H1 (cell line): ENCODE results near the gene PLEKHN1. TPM values are rescaled to one million over a fixed set of nuclear protein-coding genes. Genes with fewer than 3 reads are reported as not detected.

Experiments
- CTCF ChIA-PET: fragments of 300-600 bp; sonication (Branson Sonifier 250); formaldehyde crosslinking; loops from one replicate; lab custom pipeline; 2021; ENCODE audit not compliant: partially characterized antibody; lab: Charles Lee
- POLR2A ChIA-PET: fragments of 300-600 bp; sonication (Branson Sonifier 250); formaldehyde crosslinking; loops from one replicate; lab custom pipeline; 2021; ENCODE audit warnings: inconsistent platforms; ENCODE audit not compliant: partially characterized antibody; lab: Charles Lee
- DNase-seq, 2 experiments: peaks; one replicate each; pipeline versions ENCODE4 v3.0.0 to v3.0.0-alpha.2; 2010 to 2022; ENCODE audit warnings: low spot score in 2 of 2, low read depth in 1 of 2, mixed read lengths in 1 of 2
- FAIRE-seq: peaks from 2 replicates; lab custom pipeline; 2011; peaks lifted over from hg19 to GRCh38; lab: Jason Lieb, UNC
- H2AFZ ChIP-seq: 2 replicates; pipeline ENCODE4 v1.8.1; 2012; ENCODE audit warnings: low read length, inconsistent platforms
- H2AK5ac ChIP-seq: 2 replicates; pipeline ENCODE4 v1.6.1; 2013; ENCODE audit warnings: low read depth, low read length
- H2BK120ac ChIP-seq: replicated peaks from 2 replicates; pipeline ENCODE3; 2013; ENCODE audit warnings: low read depth, low read length, inconsistent platforms
- H2BK12ac ChIP-seq: 2 replicates; pipeline ENCODE4 v1.6.1; 2013; ENCODE audit warnings: low read depth, low read length
- H2BK15ac ChIP-seq: 2 replicates; pipeline ENCODE4 v1.6.1; 2013; ENCODE audit warnings: low read length
- H2BK20ac ChIP-seq: 2 replicates; pipeline ENCODE4 v1.6.1; 2013; ENCODE audit warnings: low read length
- H2BK5ac ChIP-seq: 2 replicates; pipeline ENCODE4 v1.6.1; 2013; ENCODE audit warnings: low read depth, low read length
- H3K14ac ChIP-seq: 2 replicates; pipeline ENCODE4 v1.6.1; 2013; ENCODE audit warnings: inconsistent platforms; ENCODE audit not compliant: insufficient read length
- H3K18ac ChIP-seq: 2 replicates; pipeline ENCODE4 v1.6.1; 2013; ENCODE audit warnings: low read length; ENCODE audit errors: extremely low read depth
- H3K23ac ChIP-seq: 2 replicates; pipeline ENCODE4 v1.6.1; 2013; ENCODE audit warnings: inconsistent platforms; ENCODE audit not compliant: insufficient read length
- H3K23me2 ChIP-seq: 2 replicates; pipeline ENCODE4 v1.6.1; 2013; ENCODE audit warnings: low read depth, low read length
- H3K27ac ChIP-seq: 2 replicates; pipeline ENCODE4 v1.6.1; 2011; ENCODE audit warnings: low read depth, low read length, inconsistent platforms
- H3K27me3 ChIP-seq, 4 experiments: replicated peaks in 1 of 4; 1 replicate in 1 of 4; 2 replicates in 3 of 4; pipeline versions ENCODE4 v1.6.1 to v1.8.1; 2011 to 2013; ENCODE audit warnings: low read length in 3 of 4, mild to moderate bottlenecking in 3 of 4, inconsistent platforms in 2 of 4, mixed read lengths in 2 of 4, moderate library complexity in 1 of 4; ENCODE audit not compliant: control insufficient read depth in 3 of 4, insufficient read depth in 3 of 4; ENCODE audit errors: extremely low read depth in 1 of 4
- H3K36me3 ChIP-seq, 4 experiments: 2 replicates each; pipeline versions ENCODE4 v1.6.1 to v1.8.1; 2011 to 2013; ENCODE audit warnings: mild to moderate bottlenecking in 4 of 4, low read length in 3 of 4, moderate library complexity in 2 of 4, control low read depth in 1 of 4, inconsistent platforms in 1 of 4; ENCODE audit not compliant: insufficient read depth in 4 of 4, control insufficient read depth in 2 of 4
- H3K4ac ChIP-seq: replicated peaks from 2 replicates; pipeline ENCODE3; 2013; ENCODE audit warnings: low read length, low read depth, mixed read lengths, inconsistent platforms; ENCODE audit not compliant: insufficient read length
- H3K4me1 ChIP-seq, 4 experiments: replicated peaks in 1 of 4; 1 replicate in 1 of 4; 2 replicates in 3 of 4; pipeline versions ENCODE4 v1.6.1 to v1.8.1; 2011 to 2013; ENCODE audit warnings: low read length in 3 of 4, inconsistent platforms in 2 of 4, mixed read lengths in 1 of 4; ENCODE audit not compliant: insufficient read depth in 4 of 4, control insufficient read depth in 3 of 4
- H3K4me2 ChIP-seq, 2 experiments: 2 replicates each; pipeline versions ENCODE4 v1.6.1 to v1.8.1; 2011 to 2013; ENCODE audit warnings: low read depth in 2 of 2, low read length in 2 of 2, control low read depth in 1 of 2, inconsistent platforms in 1 of 2, mild to moderate bottlenecking in 1 of 2; ENCODE audit not compliant: insufficient read depth in 1 of 2
- H3K4me3 ChIP-seq, 4 experiments: fragments of 200-600, 300-600 bp in 1 of 4; sonication (generic), shearing (Covaris generic), sonication (Bioruptor Twin) in 1 of 4; 2 replicates each; pipeline versions ENCODE4 v1.5.1 to v1.8.1; 2011 to 2016; ENCODE audit warnings: low read length in 4 of 4, low read depth in 3 of 4, control low read depth in 2 of 4, inconsistent platforms in 2 of 4, mild to moderate bottlenecking in 2 of 4, mixed read lengths in 1 of 4, moderate library complexity in 1 of 4; ENCODE audit not compliant: insufficient read depth in 2 of 4; ENCODE audit errors: extremely low read depth in 1 of 4
- H3K56ac ChIP-seq: replicated peaks from 2 replicates; pipeline ENCODE3; 2013; ENCODE audit warnings: low read depth, mild to moderate bottlenecking, mixed read lengths, low read length, inconsistent platforms; ENCODE audit not compliant: insufficient read length
- H3K79me1 ChIP-seq: 2 replicates; pipeline ENCODE4 v1.6.1; 2013; ENCODE audit warnings: low read depth, low read length, control low read depth
- H3K79me2 ChIP-seq, 2 experiments: 2 replicates each; pipeline versions ENCODE4 v1.6.1 to v1.8.1; 2012 to 2013; ENCODE audit warnings: low read length in 2 of 2, mild to moderate bottlenecking in 2 of 2, inconsistent platforms in 1 of 2; ENCODE audit not compliant: insufficient read depth in 2 of 2, control insufficient read depth in 1 of 2
- H3K9ac ChIP-seq, 4 experiments: replicated peaks in 1 of 4; 1 replicate in 1 of 4; 2 replicates in 3 of 4; pipeline versions ENCODE4 v1.6.1 to v1.8.1; 2011 to 2013; ENCODE audit warnings: low read depth in 3 of 4, low read length in 3 of 4, control low read depth in 2 of 4, mild to moderate bottlenecking in 2 of 4, moderate library complexity in 2 of 4, inconsistent platforms in 1 of 4; ENCODE audit errors: extremely low read depth in 1 of 4
- H3K9me3 ChIP-seq, 2 experiments: 2 replicates each; pipeline versions ENCODE4 v1.6.1 to v1.8.1; 2012 to 2013; ENCODE audit warnings: mild to moderate bottlenecking in 2 of 2, moderate library complexity in 2 of 2, control low read depth in 1 of 2, inconsistent platforms in 1 of 2, low read depth in 1 of 2, low read length in 1 of 2, mixed read lengths in 1 of 2; ENCODE audit not compliant: insufficient read depth in 2 of 2
- H4K20me1 ChIP-seq, 2 experiments: replicated peaks in 1 of 2; 2 replicates each; pipeline versions ENCODE3 to v1.8.1; 2011 to 2013; ENCODE audit warnings: inconsistent platforms in 2 of 2, low read length in 2 of 2, mild to moderate bottlenecking in 1 of 2; ENCODE audit not compliant: insufficient read depth in 2 of 2, control insufficient read depth in 1 of 2
- H4K5ac ChIP-seq: 2 replicates; pipeline ENCODE4 v1.6.1; 2013; ENCODE audit warnings: low read length, low read depth, mixed read lengths, inconsistent platforms; ENCODE audit not compliant: insufficient read length
- H4K8ac ChIP-seq: 2 replicates; pipeline ENCODE4 v1.8.0; 2013; ENCODE audit warnings: mild to moderate bottlenecking, moderate library complexity, low read length, inconsistent platforms; ENCODE audit not compliant: insufficient read depth; ENCODE audit errors: extremely low read depth
- H4K91ac ChIP-seq: replicated peaks from 2 replicates; pipeline ENCODE3; 2013; ENCODE audit warnings: low read length, mixed read lengths, inconsistent platforms; ENCODE audit not compliant: insufficient read length
- CTBP2 ChIP-seq: IDR thresholded peaks from 2 replicates; pipeline ENCODE4 v1.7.0; 2011; ENCODE audit warnings: borderline replicate concordance, mild to moderate bottlenecking, moderate library complexity, mixed read lengths, low read length; ENCODE audit not compliant: insufficient read depth, insufficient read length
- CTCF ChIP-seq, 3 experiments: IDR thresholded peaks; 1 replicate in 2 of 3; 2 replicates in 1 of 3; pipeline versions ENCODE4 v1.5.1 to v1.6.1; 2011; ENCODE audit warnings: low read length in 3 of 3, mild to moderate bottlenecking in 3 of 3, inconsistent platforms in 2 of 3, low read depth in 1 of 3, moderate library complexity in 1 of 3; ENCODE audit not compliant: insufficient read depth in 1 of 3; ENCODE audit errors: control extremely low read depth in 1 of 3
- EP300 ChIP-seq, 2 experiments: IDR thresholded peaks; 1 replicate in 1 of 2; 2 replicates in 1 of 2; pipeline ENCODE4 v1.6.1; 2011 to 2012; ENCODE audit warnings: low read depth in 2 of 2, low read length in 2 of 2, mild to moderate bottlenecking in 2 of 2, borderline replicate concordance in 1 of 2, inconsistent platforms in 1 of 2, moderate library complexity in 1 of 2
- KDM4A ChIP-seq: IDR thresholded peaks from one replicate; pipeline ENCODE4 v1.7.1; 2012; ENCODE audit warnings: low read depth, mild to moderate bottlenecking, moderate library complexity, low read length, inconsistent platforms; ENCODE audit not compliant: severe bottlenecking
- KDM5A ChIP-seq: fragments of 200-600 bp; IDR thresholded peaks from 2 replicates; pipeline ENCODE4 v1.7.1; 2012; ENCODE audit warnings: mild to moderate bottlenecking, low read length, inconsistent platforms, mixed read lengths
- SAP30 ChIP-seq: fragments of 300-600 bp; sonication (generic); IDR thresholded peaks from 2 replicates; pipeline ENCODE4 v1.7.1; 2012; ENCODE audit warnings: low read length, moderate library complexity, mild to moderate bottlenecking, inconsistent platforms; ENCODE audit not compliant: insufficient read depth, insufficient replicate concordance
- SIX5 ChIP-seq: IDR thresholded peaks from 2 replicates; pipeline ENCODE4 v1.6.1; 2011; ENCODE audit warnings: mild to moderate bottlenecking, low read depth, low read length
- TBP ChIP-seq: IDR thresholded peaks from 2 replicates; pipeline ENCODE4 v1.6.1; 2011; ENCODE audit warnings: low read depth, low read length, improper control_type of control experiment
- WGBS, 2 experiments: shearing (Covaris generic) in 1 of 2; methylation state at CpG; one replicate each; pipeline versions ENCODE4 v1.1.6 to v1.1.7; 2013 to 2015; ENCODE audit warnings: low lambda C conversion rate in 2 of 2, mixed read lengths in 2 of 2, inconsistent platforms in 1 of 2, low coverage in 1 of 2, missing lambda C conversion rate in 1 of 2; ENCODE audit not compliant: insufficient replicate concordance in 2 of 2, insufficient coverage in 1 of 2, insufficient read length in 1 of 2; ENCODE audit errors: extremely low coverage in 1 of 2, missing lambda C conversion rate in 1 of 2; 5-methylcytosine and 5-hydroxymethylcytosine counted together
- polyA plus RNA-seq, 7 experiments: library from polyadenylated mRNA; depleted of rRNA in 3 of 7; stranded (reverse) in 5 of 7; unstranded in 2 of 7; fragments of >200 nt in 5 of 7; fragments of 200-250 nt in 2 of 7; gene quantifications; 1 replicate in 5 of 7; 2 replicates in 1 of 7; 4 replicates in 1 of 7; pipeline versions ENCODE4 v1.2.1 to v1.2.3, GENCODE V29; 2011 to 2013; ENCODE audit warnings: missing spikeins in 2 of 7, mixed read lengths in 2 of 7
- total RNA-seq: library from RNA; stranded (reverse); fragmentation: NEBNext Ultra II Directional; extraction: Animal tissue kit (Norgen Biotek cat#: 25700); gene quantifications from 2 replicates; pipeline ENCODE4 v1.2.1, GENCODE V29; 2021
- TF ChIP-seq, protein P1 (sequence below): IDR thresholded peaks from 2 replicates; pipeline ENCODE4 v1.6.1; 2012; ENCODE audit warnings: low read length, inconsistent platforms

Gene PLEKHN1
- total and polyA plus RNA-seq, 2 of the 8 experiments (the other 6 are each of a cell fraction or from before 2014, with no cell fraction given): 0.39 to 1.5 TPM

- H2BK12ac ChIP-seq: no peak overlapping the region
- H3K4me1 ChIP-seq: no peaks in the 10 kb centered on the region
- no peak overlapping the region for H3K56ac ChIP-seq
- no peak overlapping the region for H3K4me2 ChIP-seq
- no peak overlapping the region for H2BK120ac ChIP-seq
- H3K79me2 ChIP-seq: no peaks in the 10 kb centered on the region
- peaks cover 0 to 3% of the 10 kb centered on the region in 2 experiments for H4K20me1 ChIP-seq
- H2BK20ac ChIP-seq: no peak overlapping the region
- ChIA-PET POLR2A (no interaction called here), CTCF (interaction anchor here (1.0 to 7.7 kb wide), 3 partner anchors 10 to 72 kb away, joined by 4 to 86 read pairs (median 5); partner anchors contain the start of gene PERM1)
- TF ChIP-seq KDM4A: no peak
- no peak for TF ChIP-seq KDM5A
- no peak for TF ChIP-seq CTCF (IDR thresholded peaks at IDR 0.05; ENCODE audit: control extremely low read depth in 1 of 3, insufficient read depth in 1 of 3, low read depth in 1 of 3, low read length in 3 of 3)
- TF ChIP-seq SAP30: no peak
- no peak for TF ChIP-seq SIX5
- no peak for TF ChIP-seq EP300 (IDR thresholded peaks at IDR 0.05; ENCODE audit: borderline replicate concordance in 1 of 2, low read depth in 2 of 2, low read length in 2 of 2)
- no peak for TF ChIP-seq CTBP2
- TF ChIP-seq, protein P1, sequence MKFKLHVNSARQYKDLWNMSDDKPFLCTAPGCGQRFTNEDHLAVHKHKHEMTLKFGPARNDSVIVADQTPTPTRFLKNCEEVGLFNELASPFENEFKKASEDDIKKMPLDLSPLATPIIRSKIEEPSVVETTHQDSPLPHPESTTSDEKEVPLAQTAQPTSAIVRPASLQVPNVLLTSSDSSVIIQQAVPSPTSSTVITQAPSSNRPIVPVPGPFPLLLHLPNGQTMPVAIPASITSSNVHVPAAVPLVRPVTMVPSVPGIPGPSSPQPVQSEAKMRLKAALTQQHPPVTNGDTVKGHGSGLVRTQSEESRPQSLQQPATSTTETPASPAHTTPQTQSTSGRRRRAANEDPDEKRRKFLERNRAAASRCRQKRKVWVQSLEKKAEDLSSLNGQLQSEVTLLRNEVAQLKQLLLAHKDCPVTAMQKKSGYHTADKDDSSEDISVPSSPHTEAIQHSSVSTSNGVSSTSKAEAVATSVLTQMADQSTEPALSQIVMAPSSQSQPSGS: no peak
- TF ChIP-seq TBP: no peak
- H4K8ac ChIP-seq: no peak overlapping the region
- H3K23ac ChIP-seq: no peak overlapping the region
- no peak overlapping the region for H4K5ac ChIP-seq
- no peak overlapping the region for H2AK5ac ChIP-seq
- peaks cover 4% of the 10 kb centered on the region; the same call in 1 of the 2 replicates for H3K23me2 ChIP-seq
- WGBS, 2 experiments: 96% methylated on average over 10 of the region's 10 CpGs; no CpG with 5 or more reads in 1 of the 2 experiments
- H3K27ac ChIP-seq: no peak overlapping the region
- no peaks in the 10 kb centered on the region for H3K9me3 ChIP-seq
- no peak overlapping the region for H2BK5ac ChIP-seq
- FAIRE-seq: no peak
- H3K4ac ChIP-seq: no peak overlapping the region
- H3K14ac ChIP-seq: no peak overlapping the region
- no peak overlapping the region for H3K9ac ChIP-seq
- no peak overlapping the region for H3K18ac ChIP-seq
- peaks cover 4 to 41% (median 30%) of the 10 kb centered on the region in 4 experiments for H3K27me3 ChIP-seq
- no peak overlapping the region for H3K4me3 ChIP-seq
- no peak overlapping the region for H4K91ac ChIP-seq
- no peak for DNase-seq
- H2AFZ ChIP-seq: no peak overlapping the region
- H3K36me3 ChIP-seq: no peaks in the 10 kb centered on the region
- no peaks in the 10 kb centered on the region for H3K79me1 ChIP-seq
- no peak overlapping the region for H2BK15ac ChIP-seq
These were observed 25.6 kb downstream of the PLEKHN1 start for GRCh38 chr1:991895-992294.
